Erythroblast (primary cell): ENCODE measurements around the gene TENM4.

Source experiments
- GATA1 ChIP-seq: IDR thresholded peaks from 2 replicates; pipeline ENCODE4 v1.6.1; 2011; ENCODE audit warnings: low read depth, mild to moderate bottlenecking, control low read depth, low read length, moderate library complexity
- POLR2A ChIP-seq: IDR thresholded peaks from 2 replicates; pipeline ENCODE4 v1.6.1; 2011; ENCODE audit warnings: mild to moderate bottlenecking, low read length

DNA sequence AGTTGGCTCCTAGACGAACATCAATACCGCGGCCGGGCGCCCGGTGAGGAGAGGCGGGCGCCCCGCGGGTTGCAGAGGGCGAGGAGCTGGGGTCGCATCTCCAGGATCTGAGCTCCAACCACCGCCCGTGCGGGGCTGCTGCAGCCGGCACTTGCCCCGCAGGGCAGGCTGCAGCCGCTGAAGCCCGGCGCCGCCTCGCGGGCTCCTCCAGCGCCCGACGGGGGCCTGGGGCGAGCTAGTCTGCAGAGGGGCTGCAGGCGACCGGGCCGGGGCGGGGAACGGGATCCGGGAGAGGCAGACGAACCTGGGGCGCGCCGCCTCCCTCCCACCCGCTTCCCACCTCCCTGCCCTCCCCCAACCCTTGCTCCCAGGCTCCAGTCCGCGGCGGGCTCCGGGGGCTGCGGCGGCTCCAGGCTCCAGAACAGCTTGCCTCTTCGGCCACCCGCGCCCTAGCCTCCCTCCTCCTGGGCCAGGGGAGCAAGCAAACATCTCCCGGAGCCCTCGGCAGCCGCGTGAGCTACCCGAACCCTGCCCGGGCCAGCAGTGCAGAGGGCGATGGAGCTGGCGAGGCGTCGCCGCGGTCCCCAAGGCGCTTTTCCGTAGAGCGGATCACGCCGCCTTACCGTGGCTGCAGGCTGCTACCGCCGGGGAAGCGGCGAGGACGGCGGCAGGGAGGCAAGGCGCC lies 802 bp downstream of the TENM4 start:
- no peak for TF ChIP-seq POLR2A
- TF ChIP-seq GATA1, result no peak
